WI38 (cell line): Measurements from ENCODE around the gene TSSK2.

Experiments used
- H3K4me3 ChIP-seq: 2 replicates; pipeline ENCODE4 v1.5.1; 2011; ENCODE audit warnings: low read depth, mild to moderate bottlenecking, control low read depth, low read length
- CTCF ChIP-seq: IDR thresholded peaks from 2 replicates; pipeline ENCODE4 v1.5.1; 2012; ENCODE audit warnings: low read depth, mild to moderate bottlenecking, control low read depth, low read length

Gene TSSK2

DNA sequence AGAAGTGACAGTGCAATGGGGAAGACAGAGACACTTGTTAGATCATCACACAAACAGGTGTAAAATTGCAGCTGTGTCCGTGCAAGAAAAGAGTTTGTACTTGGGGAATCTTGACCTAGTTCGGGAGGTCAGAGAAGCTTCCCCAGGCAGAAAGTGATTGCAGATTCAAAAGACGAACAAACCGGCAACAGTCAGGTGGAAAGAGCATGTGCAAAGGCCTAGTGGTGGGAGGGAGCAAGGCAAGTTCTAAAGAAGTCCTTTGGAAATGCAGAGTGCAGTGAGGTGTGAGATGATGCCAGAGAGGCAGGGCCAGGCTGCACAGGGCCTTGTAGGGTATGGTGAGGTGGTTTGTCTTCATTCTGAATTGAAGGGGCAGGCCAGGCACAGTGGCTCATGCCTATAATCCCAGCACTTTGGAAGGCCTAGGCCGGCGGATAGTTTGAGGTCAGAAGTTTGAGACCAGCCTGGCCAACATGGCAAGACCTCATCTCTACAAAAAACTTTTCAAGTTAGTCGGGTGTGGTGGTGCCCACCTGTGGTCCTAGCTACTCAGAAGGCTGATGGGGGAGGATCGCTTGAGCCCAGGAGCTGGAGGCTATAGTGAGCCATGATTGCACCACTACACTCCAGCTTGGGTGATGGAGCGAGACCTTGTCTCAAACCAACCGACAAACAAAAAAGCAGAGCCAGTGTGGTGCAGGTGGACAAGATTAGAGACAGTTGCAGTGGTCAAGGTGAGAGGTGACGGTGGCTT lies 15.3 kb downstream of the TSSK2 start:
- no peak overlapping the region for H3K4me3 ChIP-seq
- TF ChIP-seq CTCF: no peak

DNA sequence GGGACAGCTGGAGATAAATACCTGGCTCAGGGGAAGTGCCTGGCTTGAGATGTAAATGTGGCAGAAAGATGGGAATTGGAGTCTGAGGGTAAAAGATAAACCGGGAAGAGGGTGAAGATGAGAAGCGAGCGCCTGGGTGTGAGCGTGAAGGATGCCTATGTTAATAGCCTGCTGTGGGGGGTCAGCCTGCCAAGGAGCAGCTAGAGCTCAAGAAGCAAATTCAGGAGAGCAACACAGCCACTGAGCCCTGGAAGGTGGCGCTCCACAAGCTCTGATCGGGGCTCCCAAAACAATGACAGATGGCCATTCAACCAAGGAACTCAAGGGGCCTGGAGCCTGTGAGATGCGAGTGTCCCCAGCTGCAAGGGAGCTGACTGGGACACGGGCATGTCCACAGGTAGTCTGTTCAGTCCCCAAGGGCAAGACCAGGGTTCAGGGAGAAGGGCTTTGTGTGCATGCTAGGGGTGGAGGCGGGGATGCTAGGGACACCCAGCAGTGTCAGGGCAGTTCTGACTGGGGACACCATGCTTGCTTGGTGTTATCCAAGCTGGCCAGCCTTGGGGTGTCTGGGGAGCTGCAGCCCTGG lies 16.2 kb downstream of the TSSK2 start:
- TF ChIP-seq CTCF: no peak
- H3K4me3 ChIP-seq: no peak overlapping the region

- TF ChIP-seq CTCF: no peak
- no peak overlapping the region for H3K4me3 ChIP-seq
Observed at GRCh38 chr22:19148417-19149046, 17.4 kb downstream of the TSSK2 start.

DNA sequence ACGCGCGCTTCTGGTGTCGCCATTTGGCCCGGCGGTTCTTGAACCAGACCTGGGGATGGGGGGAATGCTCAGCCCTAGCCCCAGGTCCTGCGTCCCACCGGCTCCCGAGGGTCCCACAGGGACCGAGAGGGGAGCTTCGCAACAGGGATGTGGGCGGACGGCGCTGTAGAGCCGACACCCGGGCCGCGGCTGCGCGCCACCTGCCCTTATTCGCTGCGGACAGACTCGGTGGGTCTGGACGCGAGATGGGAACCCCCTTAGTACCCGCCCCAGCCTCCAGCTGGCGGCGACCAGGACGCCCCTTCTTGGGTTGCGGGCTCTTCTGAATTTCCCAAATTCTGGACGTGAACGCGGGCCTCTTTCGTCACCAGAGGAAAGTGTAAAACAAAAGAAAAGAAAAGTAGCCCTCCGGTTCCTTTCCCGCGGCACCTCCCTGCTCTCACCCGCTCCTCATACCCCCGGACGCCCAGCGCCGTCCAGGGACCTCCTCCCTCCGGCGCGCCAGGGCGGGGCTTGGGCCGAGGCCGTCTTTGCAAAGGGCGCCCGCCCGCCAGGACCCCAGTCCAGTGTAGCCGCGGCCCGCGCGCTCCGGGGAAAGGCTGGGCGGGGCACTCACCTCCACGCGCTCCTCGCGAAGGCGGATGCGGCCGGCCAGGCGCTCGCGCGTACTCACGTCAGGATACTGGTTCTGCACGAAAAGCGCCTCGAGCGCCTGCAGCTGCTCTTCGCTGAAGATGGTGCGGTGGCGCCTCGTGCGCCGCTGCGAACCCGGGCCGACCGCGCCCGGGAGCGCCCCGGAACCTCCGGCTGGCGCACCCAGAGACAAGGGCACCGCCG lies 18.2 kb downstream of the TSSK2 start:
- no peak for TF ChIP-seq CTCF
- H3K4me3 ChIP-seq: no peak overlapping the region

- H3K4me3 ChIP-seq: no peak within 1 kb of the TSS
Observed at GRCh38 chr22:19149991-19150390, 18.9 kb downstream of the TSSK2 start, which contains the start of gene GSC2. Gene GSC2 (minus strand): TSS chr22:19150292. CDS start chr22:19150283, 9 bp downstream.

More at GRCh38 chr22:19149991-19150390, 18.9 kb downstream of the TSSK2 start, which contains the start of gene GSC2:
- TF ChIP-seq CTCF: no peak
